CD4-positive, alpha-beta memory T cell (primary cell): ENCODE measurements around the gene ARMH3. TPM values are rescaled to one million over a fixed set of nuclear protein-coding genes. Genes with fewer than 3 reads are reported as not detected.

Source experiments
- CTCF ChIA-PET: fragments of 350-600 bp; sonication (Branson Sonifier 250); formaldehyde crosslinking; loops from one replicate; lab custom pipeline; 2021; ENCODE audit warnings: inconsistent platforms; ENCODE audit not compliant: partially characterized antibody; lab: Charles Lee
- POLR2A ChIA-PET: fragments of 350-600 bp; sonication (Branson Sonifier 250); formaldehyde crosslinking; loops from one replicate; lab custom pipeline; 2021; ENCODE audit not compliant: partially characterized antibody; lab: Charles Lee
- DNase-seq, 5 donors: peaks; one replicate each; pipeline versions ENCODE4 v3.0.0 to v3.0.0-alpha.2; 2020 to 2022; ENCODE audit warnings: mixed read lengths in 1 of 5
- H3K27ac ChIP-seq: one replicate; pipeline ENCODE4 v1.7.0; 2013; ENCODE audit warnings: low read depth, low read length
- H3K27me3 ChIP-seq: 2 replicates; pipeline ENCODE4 v1.7.0; 2013; ENCODE audit warnings: mild to moderate bottlenecking, low read length, moderate library complexity; ENCODE audit not compliant: insufficient read depth
- H3K36me3 ChIP-seq: 2 replicates; pipeline ENCODE4 v1.7.0; 2013; ENCODE audit warnings: mild to moderate bottlenecking, low read length, moderate library complexity; ENCODE audit not compliant: insufficient read depth
- H3K4me1 ChIP-seq: 2 replicates; pipeline ENCODE4 v1.7.0; 2013; ENCODE audit warnings: mild to moderate bottlenecking, low read length, moderate library complexity; ENCODE audit not compliant: insufficient read depth
- H3K4me3 ChIP-seq, 2 donors: one replicate each; pipeline ENCODE4 v1.7.0; 2013; ENCODE audit warnings: low read length in 2 of 2, mild to moderate bottlenecking in 1 of 2
- H3K9me3 ChIP-seq, 2 donors: one replicate each; pipeline ENCODE4 v1.7.0; 2013; ENCODE audit warnings: low read length in 2 of 2, control low read depth in 1 of 2; ENCODE audit not compliant: control insufficient read depth in 1 of 2
- H3K27ac Mint-ChIP-seq, 7 donors: one replicate each; pipeline ENCODE4 v1.8.0; 2020 to 2021; ENCODE audit warnings: mixed read lengths in 7 of 7, mild to moderate bottlenecking in 6 of 7, inconsistent platforms in 3 of 7, moderate library complexity in 3 of 7
- H3K27me3 Mint-ChIP-seq, 2 donors: one replicate each; pipeline ENCODE4 v1.8.0; 2020 to 2021; ENCODE audit warnings: mixed read lengths in 2 of 2
- H3K36me3 Mint-ChIP-seq, 2 donors: one replicate each; pipeline ENCODE4 v1.8.0; 2020 to 2021; ENCODE audit warnings: mixed read lengths in 2 of 2, inconsistent platforms in 1 of 2, mild to moderate bottlenecking in 1 of 2
- H3K4me1 Mint-ChIP-seq, 4 donors: one replicate each; pipeline ENCODE4 v1.8.0; 2020 to 2021; ENCODE audit warnings: mixed read lengths in 4 of 4, mild to moderate bottlenecking in 1 of 4
- H3K4me3 Mint-ChIP-seq, 8 donors: one replicate each; pipeline ENCODE4 v1.8.0; 2020 to 2021; ENCODE audit warnings: mixed read lengths in 8 of 8, mild to moderate bottlenecking in 7 of 8, moderate library complexity in 6 of 8, inconsistent platforms in 3 of 8
- H3K9me3 Mint-ChIP-seq, 8 donors: one replicate each; pipeline ENCODE4 v1.8.0; 2020 to 2021; ENCODE audit warnings: mixed read lengths in 8 of 8, mild to moderate bottlenecking in 5 of 8, inconsistent platforms in 3 of 8, moderate library complexity in 1 of 8
- intact Hi-C: fragments of 100-400 bp; cut with micrococcal nuclease; formaldehyde crosslinking; loops from one replicate; pipeline ENCODE4 v1.15.1; 2023
- polyA plus RNA-seq, 2 donors: library from polyadenylated mRNA; unstranded; fragments of 300-500 nt; fragmentation: Illumina TruSeq; gene quantifications; one replicate each; pipeline ENCODE4 v1.2.3, GENCODE V29; 2021
- total RNA-seq, 2 experiments: library from RNA; stranded (reverse); gene quantifications; one replicate each; pipeline ENCODE4 v1.2.3, GENCODE V29; 2021

ARMH3 gene
- total and polyA plus RNA-seq, 4 experiments from 2014 or later: 21.9 to 31.8 (median 30.0) TPM

GRCh38 chr10:102027261-102027660, 28.7 kb downstream of the ARMH3 start:
- H3K36me3 ChIP-seq: peaks cover 31% of the 10 kb centered on the region
- H3K27ac Mint-ChIP-seq: peak overlapping the region in 4 of 7 donors; percentile 12 to 78 (median 59)

GRCh38 chr10:102024799-102025198, 31.2 kb downstream of the ARMH3 start:
- H3K9me3 Mint-ChIP-seq: peaks cover 0 to 3% (median 0%) of the 10 kb centered on the region in 8 donors
- no peak for DNase-seq
- ChIA-PET CTCF (no interaction called here), POLR2A (no interaction called here)
- Histone ChIP-seq H3K27ac (no peak overlapping the region), H3K9me3 (no peaks in the 10 kb centered on the region), H3K27me3 (no peaks in the 10 kb centered on the region), H3K4me1 (no peaks in the 10 kb centered on the region), H3K4me3 (no peak overlapping the region), H3K36me3 (peaks cover 25% of the 10 kb centered on the region)
- no peaks in the 10 kb centered on the region for H3K27me3 Mint-ChIP-seq
- no peak overlapping the region for H3K4me3 Mint-ChIP-seq
- H3K36me3 Mint-ChIP-seq: peaks cover 49 to 67% of the 10 kb centered on the region in 2 donors
- intact Hi-C loops: no loop called here
- peak overlapping the region in 2 of 7 donors; percentile 35 to 46 for H3K27ac Mint-ChIP-seq
- H3K4me1 Mint-ChIP-seq: peaks cover 0 to 4% (median 2%) of the 10 kb centered on the region in 4 donors

More at GRCh38 chr10:102027261-102027660, 28.7 kb downstream of the ARMH3 start:
- CTCF ChIA-PET: interaction anchor here (1.8 kb wide), 1 partner anchor 17 kb away, joined by 7 read pairs; no protein-coding TSS in a partner anchor
- Histone ChIP-seq H3K4me1 (no peaks in the 10 kb centered on the region), H3K27ac (no peak overlapping the region), H3K27me3 (no peaks in the 10 kb centered on the region), H3K4me3 (no peak overlapping the region), H3K9me3 (no peaks in the 10 kb centered on the region)
- no peaks in the 10 kb centered on the region for H3K4me1 Mint-ChIP-seq
- no peak overlapping the region for H3K4me3 Mint-ChIP-seq
- POLR2A ChIA-PET: no interaction called here
- peaks cover 51 to 76% of the 10 kb centered on the region in 2 donors for H3K36me3 Mint-ChIP-seq
- H3K27me3 Mint-ChIP-seq: no peaks in the 10 kb centered on the region
- intact Hi-C loops: no loop called here
- DNase-seq: no peak
- H3K9me3 Mint-ChIP-seq: no peaks in the 10 kb centered on the region

GRCh38 chr10:102020938-102021337, 35.0 kb downstream of the ARMH3 start:
- intact Hi-C loops: no loop called here
- Mint-ChIP-seq H3K27ac (no peak overlapping the region), H3K4me1 (peaks cover 0 to 4% (median 2%) of the 10 kb centered on the region in 4 donors), H3K9me3 (peaks cover 0 to 3% (median 0%) of the 10 kb centered on the region in 8 donors), H3K27me3 (no peaks in the 10 kb centered on the region), H3K36me3 (peaks cover 41 to 60% of the 10 kb centered on the region in 2 donors), H3K4me3 (no peak overlapping the region)
- DNase-seq: no peak
- no peaks in the 10 kb centered on the region for H3K27me3 ChIP-seq
- no peak overlapping the region for H3K4me3 ChIP-seq
- CTCF ChIA-PET: interaction anchor here (0.6 to 3.7 kb wide), 5 partner anchors 11 to 510 kb away, joined by 3 to 31 read pairs (median 3); no protein-coding TSS in a partner anchor
- H3K4me1 ChIP-seq: no peaks in the 10 kb centered on the region
- POLR2A ChIA-PET: interaction anchor here (0.8 to 1.5 kb wide), 2 partner anchors 34 to 97 kb away, joined by 3 read pairs; no protein-coding TSS in a partner anchor
- H3K27ac ChIP-seq: no peak overlapping the region
- H3K36me3 ChIP-seq: peaks cover 21% of the 10 kb centered on the region
- no peaks in the 10 kb centered on the region for H3K9me3 ChIP-seq

- peaks cover 13% of the 10 kb centered on the region for H3K36me3 ChIP-seq
- Mint-ChIP-seq H3K36me3 (peaks cover 25 to 56% of the 10 kb centered on the region in 2 donors), H3K27me3 (no peaks in the 10 kb centered on the region), H3K4me3 (no peak overlapping the region), H3K9me3 (peaks cover 0 to 3% (median 0%) of the 10 kb centered on the region in 8 donors), H3K27ac (peak overlapping the region in 1 of 7 donors; percentile 27), H3K4me1 (peaks cover 0 to 4% (median 2%) of the 10 kb centered on the region in 4 donors)
- POLR2A ChIA-PET: no interaction called here
- no peak overlapping the region for H3K27ac ChIP-seq
- intact Hi-C loops: no loop called here
- CTCF ChIA-PET: interaction anchor here (0.5 kb wide), 1 partner anchor 10 kb away, joined by 3 read pairs; no protein-coding TSS in a partner anchor
- no peaks in the 10 kb centered on the region for H3K27me3 ChIP-seq
- H3K9me3 ChIP-seq: no peaks in the 10 kb centered on the region
- H3K4me1 ChIP-seq: no peaks in the 10 kb centered on the region
- H3K4me3 ChIP-seq: no peak overlapping the region
- DNase-seq: no peak
Measured at GRCh38 chr10:102017295-102017694, 38.7 kb downstream of the ARMH3 start.

- intact Hi-C loops: no loop called here
- H3K27ac ChIP-seq: no peak overlapping the region
- H3K36me3 ChIP-seq: peaks cover 13% of the 10 kb centered on the region
- CTCF ChIA-PET: interaction anchor here (0.7 to 3.0 kb wide), 2 partner anchors 56 to 175 kb away, joined by 3 to 13 read pairs; no protein-coding TSS in a partner anchor
- no peak overlapping the region for H3K4me3 ChIP-seq
- no peaks in the 10 kb centered on the region for H3K4me1 ChIP-seq
- Mint-ChIP-seq H3K27me3 (no peaks in the 10 kb centered on the region), H3K27ac (no peak overlapping the region), H3K9me3 (peaks cover 0 to 3% (median 0%) of the 10 kb centered on the region in 8 donors), H3K36me3 (peaks cover 19 to 57% of the 10 kb centered on the region in 2 donors), H3K4me3 (no peak overlapping the region), H3K4me1 (peaks cover 0 to 2% (median under 1%) of the 10 kb centered on the region in 4 donors)
- DNase-seq: no peak
- H3K9me3 ChIP-seq: no peaks in the 10 kb centered on the region
- H3K27me3 ChIP-seq: no peaks in the 10 kb centered on the region
- POLR2A ChIA-PET: no interaction called here
Measured at GRCh38 chr10:102016416-102016815, 39.6 kb downstream of the ARMH3 start.

GRCh38 chr10:102010961-102011360, 45.0 kb downstream of the ARMH3 start:
- peak overlapping the region in 2 of 7 donors; percentile 19 to 59 for H3K27ac Mint-ChIP-seq
- H3K36me3 Mint-ChIP-seq: peaks cover 20 to 59% of the 10 kb centered on the region in 2 donors
- intact Hi-C loops: loop anchor here (1.0 to 2.0 kb wide), 4 partner anchors 62 to 230 kb away; no protein-coding TSS in a partner anchor
- H3K9me3 Mint-ChIP-seq: no peaks in the 10 kb centered on the region
- H3K9me3 ChIP-seq: no peaks in the 10 kb centered on the region
- peaks cover 13% of the 10 kb centered on the region for H3K36me3 ChIP-seq
- no peaks in the 10 kb centered on the region for H3K27me3 ChIP-seq
- no peak overlapping the region for H3K27ac ChIP-seq
- no peak overlapping the region for H3K4me3 Mint-ChIP-seq
- ChIA-PET POLR2A (interaction anchor here (1.9 kb wide), 1 partner anchor 192 kb away, joined by 7 read pairs; the partner anchor contains the start of gene OGA), CTCF (interaction anchor here (0.8 to 6.0 kb wide), 19 partner anchors 9 to 797 kb away, joined by 3 to 70 read pairs (median 7); no protein-coding TSS in a partner anchor)
- no peak for DNase-seq
- peaks cover 0 to 5% (median 4%) of the 10 kb centered on the region in 4 donors for H3K4me1 Mint-ChIP-seq
- H3K4me3 ChIP-seq: no peak overlapping the region
- no peaks in the 10 kb centered on the region for H3K27me3 Mint-ChIP-seq
- H3K4me1 ChIP-seq: no peaks in the 10 kb centered on the region

GRCh38 chr10:102009801-102010425, 46.1 kb downstream of the ARMH3 start:
- CTCF ChIA-PET: interaction anchor here (0.6 to 6.0 kb wide), 33 partner anchors 10 to 796 kb away, joined by 3 to 70 read pairs (median 4); no protein-coding TSS in a partner anchor
- H3K4me3 Mint-ChIP-seq: no peak overlapping the region
- H3K36me3 ChIP-seq: peaks cover 18% of the 10 kb centered on the region
- H3K27me3 Mint-ChIP-seq: no peaks in the 10 kb centered on the region
- H3K27ac Mint-ChIP-seq: peak overlapping the region in 4 of 7 donors; percentile 3 to 67 (median 38)
- H3K4me1 ChIP-seq: no peaks in the 10 kb centered on the region
- no peaks in the 10 kb centered on the region for H3K27me3 ChIP-seq
- no peak overlapping the region for H3K27ac ChIP-seq
- H3K9me3 ChIP-seq: no peaks in the 10 kb centered on the region
- POLR2A ChIA-PET: interaction anchor here (1.0 to 1.9 kb wide), 2 partner anchors 169 to 191 kb away, joined by 5 to 7 read pairs; partner anchors contain the start of gene OGA
- H3K4me3 ChIP-seq: no peak overlapping the region
- intact Hi-C loops: loop anchor here (1.0 to 2.0 kb wide), 4 partner anchors 63 to 229 kb away; no protein-coding TSS in a partner anchor
- H3K36me3 Mint-ChIP-seq: peaks cover 28 to 64% of the 10 kb centered on the region in 2 donors
- DNase-seq: peak; percentile 48 to 61 (median 53)
- H3K9me3 Mint-ChIP-seq: no peaks in the 10 kb centered on the region
- peaks cover 0 to 5% (median 4%) of the 10 kb centered on the region in 4 donors for H3K4me1 Mint-ChIP-seq
